ENCODE measurements around the gene SLC44A1. TPM values are rescaled to one million over a fixed set of nuclear protein-coding genes. Genes with fewer than 3 reads are reported as not detected.

SLC44A1 gene
- total and polyA plus RNA-seq, 10 of the 15 experiments (the other 5 are each of a cell fraction or from before 2014, with no cell fraction given) = 2.4 to 21.2 (median 12.4) TPM

DNA sequence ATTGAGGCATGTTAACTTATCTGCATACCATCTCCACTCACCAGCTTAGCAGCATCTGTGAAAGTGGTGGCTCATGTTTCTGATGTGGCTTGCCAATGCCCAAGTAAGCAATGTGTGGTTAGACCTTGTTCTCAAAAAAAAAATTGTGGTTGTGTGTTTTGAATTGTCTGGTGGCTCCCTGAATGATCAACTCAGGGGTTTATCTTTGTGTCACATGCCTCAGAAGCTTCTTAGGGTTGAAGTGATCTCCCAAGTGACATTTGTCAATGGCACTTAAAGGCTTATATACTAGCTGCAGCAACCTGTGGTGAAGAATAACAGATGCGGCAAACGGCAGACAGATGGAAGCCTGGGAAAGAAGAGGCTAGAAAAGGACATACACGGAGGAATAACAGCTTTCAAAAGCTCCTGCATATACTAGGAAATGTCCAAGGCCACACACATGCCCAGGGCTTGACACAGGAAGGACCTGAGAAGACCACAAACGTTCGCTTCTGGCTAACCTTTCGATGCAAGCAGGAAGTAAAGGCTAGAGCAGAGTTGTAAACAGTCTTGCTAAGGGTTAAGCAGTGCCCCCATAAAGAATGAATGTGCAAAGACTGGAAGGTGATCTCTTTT, 161.2 kb downstream of the SLC44A1 start (continued):
- no peak for TF ChIP-seq CHD1 (IDR thresholded peaks at IDR 0.05; ENCODE audit: low read depth, low read length)
- TF ChIP-seq ZNF274 (IDR thresholded peaks at IDR 0.05; ENCODE audit: insufficient read depth, insufficient read length) = no peak
- TF ChIP-seq MYC (IDR thresholded peaks at IDR 0.05; ENCODE audit: insufficient read depth, insufficient read length, insufficient replicate concordance, low read length, severe bottlenecking) = no peak
- no peak for TF ChIP-seq RELA (IDR thresholded peaks at IDR 0.05; ENCODE audit: borderline replicate concordance, partially characterized antibody)
- TF ChIP-seq CEBPB (IDR thresholded peaks at IDR 0.05; ENCODE audit: borderline replicate concordance in 1 of 2, low read depth in 2 of 2, low read length in 2 of 2) = no peak
- no peak for TF ChIP-seq FOS (IDR thresholded peaks at IDR 0.05; ENCODE audit: borderline replicate concordance, extremely low read depth, insufficient read length)
- no peak for TF ChIP-seq CHD4 (IDR thresholded peaks at IDR 0.05)
- peak; percentile 48; the same call in 1 of the 2 replicates for TF ChIP-seq BCL11A (IDR thresholded peaks at IDR 0.05; ENCODE audit: low read depth, low read length)
- TF ChIP-seq, protein P1, sequence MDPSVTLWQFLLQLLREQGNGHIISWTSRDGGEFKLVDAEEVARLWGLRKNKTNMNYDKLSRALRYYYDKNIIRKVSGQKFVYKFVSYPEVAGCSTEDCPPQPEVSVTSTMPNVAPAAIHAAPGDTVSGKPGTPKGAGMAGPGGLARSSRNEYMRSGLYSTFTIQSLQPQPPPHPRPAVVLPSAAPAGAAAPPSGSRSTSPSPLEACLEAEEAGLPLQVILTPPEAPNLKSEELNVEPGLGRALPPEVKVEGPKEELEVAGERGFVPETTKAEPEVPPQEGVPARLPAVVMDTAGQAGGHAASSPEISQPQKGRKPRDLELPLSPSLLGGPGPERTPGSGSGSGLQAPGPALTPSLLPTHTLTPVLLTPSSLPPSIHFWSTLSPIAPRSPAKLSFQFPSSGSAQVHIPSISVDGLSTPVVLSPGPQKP (IDR thresholded peaks at IDR 0.05; ENCODE audit: low read depth, low read length) = no peak
- TF ChIP-seq RAD51 (IDR thresholded peaks at IDR 0.05) = peak; percentile 76
- TF ChIP-seq, protein P2, sequence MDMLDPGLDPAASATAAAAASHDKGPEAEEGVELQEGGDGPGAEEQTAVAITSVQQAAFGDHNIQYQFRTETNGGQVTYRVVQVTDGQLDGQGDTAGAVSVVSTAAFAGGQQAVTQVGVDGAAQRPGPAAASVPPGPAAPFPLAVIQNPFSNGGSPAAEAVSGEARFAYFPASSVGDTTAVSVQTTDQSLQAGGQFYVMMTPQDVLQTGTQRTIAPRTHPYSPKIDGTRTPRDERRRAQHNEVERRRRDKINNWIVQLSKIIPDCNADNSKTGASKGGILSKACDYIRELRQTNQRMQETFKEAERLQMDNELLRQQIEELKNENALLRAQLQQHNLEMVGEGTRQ (IDR thresholded peaks at IDR 0.05; ENCODE audit: borderline replicate concordance, low read depth, low read length) = no peak; the same call in 1 of the 2 replicates
- peak; percentile 88 for TF ChIP-seq POU2F2 (IDR thresholded peaks at IDR 0.05; ENCODE audit: borderline replicate concordance, low read depth, low read length)
- TF ChIP-seq BRCA1 (IDR thresholded peaks at IDR 0.05; ENCODE audit: low read depth, low read length) = no peak
- TF ChIP-seq, protein P3, sequence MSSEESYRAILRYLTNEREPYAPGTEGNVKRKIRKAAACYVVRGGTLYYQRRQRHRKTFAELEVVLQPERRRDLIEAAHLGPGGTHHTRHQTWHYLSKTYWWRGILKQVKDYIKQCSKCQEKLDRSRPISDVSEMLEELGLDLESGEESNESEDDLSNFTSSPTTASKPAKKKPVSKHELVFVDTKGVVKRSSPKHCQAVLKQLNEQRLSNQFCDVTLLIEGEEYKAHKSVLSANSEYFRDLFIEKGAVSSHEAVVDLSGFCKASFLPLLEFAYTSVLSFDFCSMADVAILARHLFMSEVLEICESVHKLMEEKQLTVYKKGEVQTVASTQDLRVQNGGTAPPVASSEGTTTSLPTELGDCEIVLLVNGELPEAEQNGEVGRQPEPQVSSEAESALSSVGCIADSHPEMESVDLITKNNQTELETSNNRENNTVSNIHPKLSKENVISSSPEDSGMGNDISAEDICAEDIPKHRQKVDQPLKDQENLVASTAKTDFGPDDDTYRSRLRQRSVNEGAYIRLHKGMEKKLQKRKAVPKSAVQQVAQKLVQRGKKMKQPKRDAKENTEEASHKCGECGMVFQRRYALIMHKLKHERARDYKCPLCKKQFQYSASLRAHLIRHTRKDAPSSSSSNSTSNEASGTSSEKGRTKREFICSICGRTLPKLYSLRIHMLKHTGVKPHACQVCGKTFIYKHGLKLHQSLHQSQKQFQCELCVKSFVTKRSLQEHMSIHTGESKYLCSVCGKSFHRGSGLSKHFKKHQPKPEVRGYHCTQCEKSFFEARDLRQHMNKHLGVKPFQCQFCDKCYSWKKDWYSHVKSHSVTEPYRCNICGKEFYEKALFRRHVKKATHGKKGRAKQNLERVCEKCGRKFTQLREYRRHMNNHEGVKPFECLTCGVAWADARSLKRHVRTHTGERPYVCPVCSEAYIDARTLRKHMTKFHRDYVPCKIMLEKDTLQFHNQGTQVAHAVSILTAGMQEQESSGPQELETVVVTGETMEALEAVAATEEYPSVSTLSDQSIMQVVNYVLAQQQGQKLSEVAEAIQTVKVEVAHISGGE (CRISPR knock-in tag; IDR thresholded peaks at IDR 0.05) = no peak
- TF ChIP-seq BMI1 (IDR thresholded peaks at IDR 0.05; ENCODE audit: borderline replicate concordance) = no peak
- no peak for TF ChIP-seq TARDBP (IDR thresholded peaks at IDR 0.05; ENCODE audit: borderline replicate concordance)
- TF ChIP-seq, protein P4, sequence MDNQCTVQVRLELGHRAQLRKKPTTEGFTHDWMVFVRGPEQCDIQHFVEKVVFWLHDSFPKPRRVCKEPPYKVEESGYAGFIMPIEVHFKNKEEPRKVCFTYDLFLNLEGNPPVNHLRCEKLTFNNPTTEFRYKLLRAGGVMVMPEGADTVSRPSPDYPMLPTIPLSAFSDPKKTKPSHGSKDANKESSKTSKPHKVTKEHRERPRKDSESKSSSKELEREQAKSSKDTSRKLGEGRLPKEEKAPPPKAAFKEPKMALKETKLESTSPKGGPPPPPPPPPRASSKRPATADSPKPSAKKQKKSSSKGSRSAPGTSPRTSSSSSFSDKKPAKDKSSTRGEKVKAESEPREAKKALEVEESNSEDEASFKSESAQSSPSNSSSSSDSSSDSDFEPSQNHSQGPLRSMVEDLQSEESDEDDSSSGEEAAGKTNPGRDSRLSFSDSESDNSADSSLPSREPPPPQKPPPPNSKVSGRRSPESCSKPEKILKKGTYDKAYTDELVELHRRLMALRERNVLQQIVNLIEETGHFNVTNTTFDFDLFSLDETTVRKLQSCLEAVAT (IDR thresholded peaks at IDR 0.05) = peak; percentile 92
- TF ChIP-seq, protein P5, sequence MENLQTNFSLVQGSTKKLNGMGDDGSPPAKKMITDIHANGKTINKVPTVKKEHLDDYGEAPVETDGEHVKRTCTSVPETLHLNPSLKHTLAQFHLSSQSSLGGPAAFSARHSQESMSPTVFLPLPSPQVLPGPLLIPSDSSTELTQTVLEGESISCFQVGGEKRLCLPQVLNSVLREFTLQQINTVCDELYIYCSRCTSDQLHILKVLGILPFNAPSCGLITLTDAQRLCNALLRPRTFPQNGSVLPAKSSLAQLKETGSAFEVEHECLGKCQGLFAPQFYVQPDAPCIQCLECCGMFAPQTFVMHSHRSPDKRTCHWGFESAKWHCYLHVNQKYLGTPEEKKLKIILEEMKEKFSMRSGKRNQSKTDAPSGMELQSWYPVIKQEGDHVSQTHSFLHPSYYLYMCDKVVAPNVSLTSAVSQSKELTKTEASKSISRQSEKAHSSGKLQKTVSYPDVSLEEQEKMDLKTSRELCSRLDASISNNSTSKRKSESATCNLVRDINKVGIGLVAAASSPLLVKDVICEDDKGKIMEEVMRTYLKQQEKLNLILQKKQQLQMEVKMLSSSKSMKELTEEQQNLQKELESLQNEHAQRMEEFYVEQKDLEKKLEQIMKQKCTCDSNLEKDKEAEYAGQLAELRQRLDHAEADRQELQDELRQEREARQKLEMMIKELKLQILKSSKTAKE (IDR thresholded peaks at IDR 0.05; ENCODE audit: low read depth, poor library complexity, severe bottlenecking) = peak; percentile 87
- TF ChIP-seq STAT1 (conservative IDR thresholded peaks at IDR 0.05) = no peak

Measured in GM12878 (cell line).